Transverse colon (tissue), 4 donors: ENCODE data around the gene HAGH. TPM values are rescaled to one million over a fixed set of nuclear protein-coding genes. Genes with fewer than 3 reads are reported as not detected.

Source experiments
- DNase-seq: peaks from one replicate; pipeline ENCODE4 v3.0.0-alpha.2; 2019
- H3K27ac ChIP-seq, 4 donors: fragments of 200-600 bp; sonication (generic); 2 replicates each; pipeline ENCODE4 v1.5.1; 2016 to 2018; ENCODE audit warnings: inconsistent platforms in 4 of 4
- H3K27me3 ChIP-seq: fragments of 200-600 bp; sonication (generic); 2 replicates; pipeline ENCODE4 v1.5.1; 2017; ENCODE audit warnings: inconsistent platforms
- H3K36me3 ChIP-seq, 4 donors: fragments of 200-600 bp; sonication (generic); 2 replicates each; pipeline ENCODE4 v1.5.1; 2017 to 2019; ENCODE audit warnings: inconsistent platforms in 4 of 4
- H3K4me1 ChIP-seq, 4 donors: fragments of 200-600 bp; sonication (generic); 2 replicates each; pipeline ENCODE4 v1.5.1; 2017 to 2020; ENCODE audit warnings: inconsistent platforms in 4 of 4
- H3K4me3 ChIP-seq, 4 donors: fragments of 200-600 bp; sonication (generic); 1 replicate in 1 of 4; 2 replicates in 3 of 4; pipeline versions ENCODE4 v1.5.1 to v1.6.1; 2017 to 2019; ENCODE audit warnings: inconsistent platforms in 4 of 4
- H3K9me3 ChIP-seq, 2 donors: fragments of 200-600 bp; sonication (generic); 2 replicates each; pipeline ENCODE4 v1.5.1; 2017 to 2019; ENCODE audit warnings: inconsistent platforms in 2 of 2
- CTCF ChIP-seq, 5 experiments: fragments of 200-600 bp in 3 of 5; fragments of 450-650 bp in 2 of 5; sonication (generic) in 3 of 5; IDR thresholded peaks; 1 replicate in 2 of 5; 2 replicates in 3 of 5; pipeline ENCODE4 v1.5.1; 2016 to 2017; ENCODE audit warnings: antibody characterized with exemption in 5 of 5, inconsistent platforms in 3 of 5, mild to moderate bottlenecking in 2 of 5, moderate library complexity in 1 of 5
- EP300 ChIP-seq: sonication (generic); formaldehyde crosslinking; IDR thresholded peaks from one replicate; pipeline ENCODE4 v1.6.1; 2017; ENCODE audit warnings: antibody characterized with exemption, low read depth
- POLR2A ChIP-seq: fragments of 450-650 bp; IDR thresholded peaks from one replicate; pipeline ENCODE4 v1.6.1; 2016; ENCODE audit warnings: antibody characterized with exemption, mild to moderate bottlenecking, moderate library complexity
- POLR2AphosphoS5 ChIP-seq, 3 donors: sonication (generic); formaldehyde crosslinking; IDR thresholded peaks; one replicate each; pipeline ENCODE4 v1.6.1; 2016; ENCODE audit warnings: antibody characterized with exemption in 3 of 3
- WGBS, 2 donors: methylation state at CpG; one replicate each; pipeline ENCODE4 v1.1.5; 2018; ENCODE audit warnings: low coverage in 1 of 2; 5-methylcytosine and 5-hydroxymethylcytosine counted together
- in situ Hi-C, 4 donors: fragments of 200-750 bp; cut with MboI; loops; one replicate each; pipeline versions ENCODE4 v1.15.0 to v1.15.1; 2017; ENCODE audit warnings: low sequenced_read_pairs in 3 of 4, low pct_ligation_motif_present in 1 of 4, low pct_unique_long_range_greater_than_20kb in 1 of 4
- intact Hi-C: fragments of 100-400 bp; cut with DNase I; formaldehyde crosslinking; loops from one replicate; pipeline ENCODE4 v1.15.1; 2023; ENCODE audit warnings: low total_unique reads
- total RNA-seq, 4 donors: library from RNA; depleted of rRNA; stranded (reverse); fragments of >200 nt; gene quantifications; one replicate each; pipeline ENCODE4 v1.1.0, GENCODE V29; 2016

Gene HAGH
- total RNA-seq, 4 donors from 2014 or later, result 40.6 to 403 (median 121) TPM

DNA sequence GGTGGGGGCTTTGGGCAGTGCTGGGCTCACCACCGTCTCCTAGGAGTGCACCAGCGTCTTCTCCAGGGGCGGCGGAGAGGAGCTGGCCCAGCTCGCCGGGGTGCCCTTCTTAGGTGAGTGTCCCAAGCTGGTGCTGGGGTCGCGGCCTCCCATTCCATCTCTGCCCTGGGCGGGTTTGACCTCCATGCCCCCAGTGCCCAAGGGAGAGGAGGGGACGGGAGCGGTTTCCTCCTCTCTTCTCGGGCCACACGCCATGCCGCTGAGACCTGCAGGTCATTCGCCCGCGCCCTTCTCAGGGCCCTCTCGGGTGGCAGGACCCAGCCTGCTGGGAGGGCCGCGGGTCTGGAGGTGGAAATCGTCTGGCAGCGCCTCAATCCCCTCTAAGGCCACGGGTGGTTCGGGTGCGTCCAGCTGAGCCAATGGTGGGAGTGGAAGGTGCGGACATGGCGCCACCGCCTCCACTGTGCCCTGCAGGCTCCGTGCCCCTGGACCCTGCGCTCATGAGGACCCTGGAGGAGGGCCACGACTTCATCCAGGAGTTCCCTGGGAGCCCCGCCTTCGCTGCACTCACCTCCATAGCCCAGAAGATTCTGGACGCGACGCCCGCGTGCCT is 38.4 kb downstream of the HAGH start:
- Histone ChIP-seq H3K36me3 (no peaks in the 10 kb centered on the region), H3K4me1 (peaks cover 0 to 12% (median 7%) of the 10 kb centered on the region in 4 donors), H3K4me3 (no peak overlapping the region), H3K27ac (no peak overlapping the region), H3K27me3 (no peaks in the 10 kb centered on the region), H3K9me3 (no peaks in the 10 kb centered on the region)
- TF ChIP-seq CTCF (IDR thresholded peaks at IDR 0.05) (no peak), POLR2AphosphoS5 (IDR thresholded peaks at IDR 0.05) (no peak), POLR2A (no peak), EP300 (no peak)
- intact Hi-C loops, result no loop called here
- in situ Hi-C loops, result no loop called here
- no peak for DNase-seq
- 92% methylated on average over 27 of the region's 38 CpGs; no CpG with 5 or more reads in 1 of the 2 donors for WGBS, 2 donors

DNA sequence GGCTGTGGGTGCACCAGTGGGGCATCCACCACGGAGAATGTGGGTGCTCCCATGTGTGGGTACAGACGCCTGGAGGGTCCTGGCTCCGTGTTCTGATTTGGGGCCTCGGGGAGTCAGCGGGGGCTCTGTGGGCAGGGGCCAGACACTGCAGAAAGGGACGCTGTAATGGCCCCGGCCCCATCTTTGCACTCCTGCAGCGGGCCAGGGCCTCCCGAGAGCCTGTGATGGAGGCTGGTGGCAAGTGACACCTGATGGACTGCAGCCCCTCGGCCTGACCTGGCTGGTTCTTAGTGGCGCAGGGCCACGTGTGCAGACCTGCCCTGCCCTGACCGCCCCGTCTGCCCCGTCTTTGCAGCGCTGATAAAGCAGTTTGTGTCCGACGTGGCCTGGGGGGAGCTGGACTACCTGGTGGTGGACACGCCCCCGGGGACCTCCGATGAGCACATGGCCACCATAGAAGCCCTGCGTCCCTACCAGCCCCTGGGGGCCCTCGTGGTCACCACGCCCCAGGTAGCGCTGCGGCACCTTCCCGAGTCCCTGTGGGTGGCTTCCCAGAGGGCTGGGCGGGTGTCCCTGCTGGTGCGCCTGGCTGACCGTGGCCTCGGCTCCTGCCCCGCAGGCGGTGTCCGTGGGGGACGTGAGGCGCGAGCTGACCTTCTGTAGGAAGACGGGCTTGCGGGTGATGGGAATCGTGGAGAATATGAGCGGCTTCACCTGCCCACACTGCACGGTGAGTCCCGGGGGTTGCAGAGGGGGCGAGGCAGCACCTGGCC is 39.1 kb downstream of the HAGH start:
- Histone ChIP-seq H3K27ac (no peak overlapping the region), H3K9me3 (no peaks in the 10 kb centered on the region), H3K36me3 (no peaks in the 10 kb centered on the region), H3K27me3 (no peaks in the 10 kb centered on the region), H3K4me3 (no peak overlapping the region), H3K4me1 (peaks cover 0 to 12% (median 7%) of the 10 kb centered on the region in 4 donors)
- 93% methylated on average over 42 of the region's 44 CpGs; no CpG with 5 or more reads in 1 of the 2 donors for WGBS, 2 donors
- DNase-seq, result no peak
- no peak for TF ChIP-seq EP300
- TF ChIP-seq POLR2A, result no peak
- no peak for TF ChIP-seq POLR2AphosphoS5 (IDR thresholded peaks at IDR 0.05)
- TF ChIP-seq CTCF (IDR thresholded peaks at IDR 0.05), result no peak
- intact Hi-C loops (no loop called here), in situ Hi-C loops (no loop called here)

DNA sequence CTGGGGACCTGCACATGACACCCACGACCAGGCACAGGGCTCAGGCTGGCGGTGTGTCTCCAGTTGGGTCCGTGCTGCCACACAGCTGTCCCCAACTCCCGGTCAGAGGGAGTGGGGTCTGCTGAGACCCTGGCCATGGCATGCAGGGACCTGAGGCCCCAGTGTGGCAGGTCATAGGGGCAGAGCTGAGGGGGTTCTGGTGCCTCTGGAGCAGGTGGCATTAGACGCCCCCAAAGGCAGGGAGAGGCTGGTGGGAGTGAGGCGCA is 39.6 kb downstream of the HAGH start:
- H3K27ac ChIP-seq, result no peak overlapping the region
- WGBS, 2 donors, result 70% methylated on average over 2 of the region's 6 CpGs; no CpG with 5 or more reads in 1 of the 2 donors
- in situ Hi-C loops, result no loop called here
- no peak overlapping the region for H3K4me3 ChIP-seq
- H3K4me1 ChIP-seq, result peaks cover 0 to 12% (median 8%) of the 10 kb centered on the region in 4 donors
- TF ChIP-seq EP300 (no peak), CTCF (IDR thresholded peaks at IDR 0.05) (no peak), POLR2AphosphoS5 (IDR thresholded peaks at IDR 0.05) (no peak), POLR2A (no peak)
- no peaks in the 10 kb centered on the region for H3K36me3 ChIP-seq
- intact Hi-C loops, result no loop called here
- no peak for DNase-seq
- H3K9me3 ChIP-seq, result no peaks in the 10 kb centered on the region
- H3K27me3 ChIP-seq, result no peaks in the 10 kb centered on the region

- WGBS, 2 donors, result 92% methylated on average over 45 of the region's 51 CpGs; no CpG with 5 or more reads in 1 of the 2 donors
Observed at GRCh38 chr16:1786242-1787055, 40.2 kb downstream of the HAGH start.

More at GRCh38 chr16:1786242-1787055, 40.2 kb downstream of the HAGH start:
- no peak overlapping the region for H3K27ac ChIP-seq
- DNase-seq, result no peak
- intact Hi-C loops, result no loop called here
- no peaks in the 10 kb centered on the region for H3K27me3 ChIP-seq
- H3K4me3 ChIP-seq, result no peak overlapping the region
- H3K9me3 ChIP-seq, result no peaks in the 10 kb centered on the region
- H3K4me1 ChIP-seq, result peaks cover 1 to 14% (median 11%) of the 10 kb centered on the region in 4 donors
- TF ChIP-seq EP300 (no peak), POLR2A (no peak), POLR2AphosphoS5 (IDR thresholded peaks at IDR 0.05) (no peak), CTCF (IDR thresholded peaks at IDR 0.05) (no peak)
- in situ Hi-C loops, result no loop called here
- no peaks in the 10 kb centered on the region for H3K36me3 ChIP-seq
